Activated naive CD4-positive, alpha-beta T cell treated with anti-CD3 and anti-CD28 coated beads, Interleukin-2, amount 50 U/mL, for 72 hours (primary cell): ENCODE results near the gene EML2. TPM values are rescaled to one million over a fixed set of nuclear protein-coding genes. Genes with fewer than 3 reads are reported as not detected.
A peak's percentile ranks its signal among the peaks of the same experiment; 100 is the strongest.

ENCODE experiments used
- ATAC-seq, 2 donors: fragments of 150-1000 bp; cut with Tn5 transposase; 2 replicates each; pipeline ENCODE4 v1.10.0; 2021; ENCODE audit warnings: mild to moderate bottlenecking in 2 of 2, moderate library complexity in 2 of 2
- DNase-seq, 2 donors: peaks; one replicate each; pipeline ENCODE4 v3.0.0; 2021 to 2022; ENCODE audit warnings: low spot score in 2 of 2
- H3K27ac Mint-ChIP-seq, 2 donors: one replicate each; pipeline ENCODE4 v1.8.0; 2022; ENCODE audit warnings: mild to moderate bottlenecking in 2 of 2, mixed read lengths in 2 of 2
- H3K36me3 Mint-ChIP-seq, 2 donors: one replicate each; pipeline ENCODE4 v1.8.0; 2022; ENCODE audit warnings: mixed read lengths in 2 of 2
- H3K9me3 Mint-ChIP-seq, 2 donors: one replicate each; pipeline ENCODE4 v1.8.0; 2022; ENCODE audit warnings: mixed read lengths in 2 of 2
- total RNA-seq, 2 donors: library from RNA; stranded (reverse); gene quantifications; one replicate each; pipeline ENCODE4 v1.2.3, GENCODE V29; 2022

EML2 gene
- total RNA-seq, 2 donors from 2014 or later: 142 to 161 TPM

- Mint-ChIP-seq H3K27ac (no peak overlapping the region), H3K36me3 (no peaks in the 10 kb centered on the region), H3K9me3 (no peaks in the 10 kb centered on the region)
- no peak for ATAC-seq
- no peak for DNase-seq
Measured at GRCh38 chr19:45660636-45661035, 21.4 kb upstream of the EML2 start.

GRCh38 chr19:45659096-45659729 lies 20.0 kb upstream of the EML2 start:
- no peaks in the 10 kb centered on the region for H3K9me3 Mint-ChIP-seq
- peak overlapping the region; percentile 0 to 13 for H3K27ac Mint-ChIP-seq
- H3K36me3 Mint-ChIP-seq: no peaks in the 10 kb centered on the region
- no peak for ATAC-seq
- DNase-seq: no peak

GRCh38 chr19:45657520-45658167 lies 18.4 kb upstream of the EML2 start:
- Mint-ChIP-seq H3K27ac (no peak overlapping the region), H3K36me3 (no peaks in the 10 kb centered on the region), H3K9me3 (no peaks in the 10 kb centered on the region)
- no peak for DNase-seq
- ATAC-seq: no peak

GRCh38 chr19:45655073-45655472 lies 15.9 kb upstream of the EML2 start:
- no peaks in the 10 kb centered on the region for H3K36me3 Mint-ChIP-seq
- no peak overlapping the region for H3K27ac Mint-ChIP-seq
- H3K9me3 Mint-ChIP-seq: no peaks in the 10 kb centered on the region
- ATAC-seq: no peak
- DNase-seq: no peak

- Mint-ChIP-seq H3K9me3 (no peaks in the 10 kb centered on the region), H3K36me3 (no peaks in the 10 kb centered on the region), H3K27ac (no peak overlapping the region)
- DNase-seq (no peak), ATAC-seq (no peak)
Measured at GRCh38 chr19:45653634-45654033, 14.4 kb upstream of the EML2 start.

GRCh38 chr19:45650722-45651121 lies 11.5 kb upstream of the EML2 start:
- ATAC-seq (no peak), DNase-seq (no peak)
- Mint-ChIP-seq H3K36me3 (no peaks in the 10 kb centered on the region), H3K9me3 (no peaks in the 10 kb centered on the region), H3K27ac (no peak overlapping the region)

- Mint-ChIP-seq H3K36me3 (peaks cover 4 to 5% of the 10 kb centered on the region in 2 donors), H3K9me3 (peaks cover 0 to under 1% of the 10 kb centered on the region in 2 donors), H3K27ac (peak overlapping the region; percentile 82 to 83)
- DNase-seq (no peak), ATAC-seq (no peak)
Measured at GRCh38 chr19:45646345-45646698, 7.1 kb upstream of the EML2 start.

GRCh38 chr19:45645631-45646344 lies 6.6 kb upstream of the EML2 start:
- DNase-seq (peak; percentile 83 to 85), ATAC-seq (peak; percentile 32 to 51)
- Mint-ChIP-seq H3K27ac (peak overlapping the region; percentile 82 to 83), H3K36me3 (peaks cover 10% of the 10 kb centered on the region in 2 donors), H3K9me3 (peaks cover 0 to 6% of the 10 kb centered on the region in 2 donors)

GRCh38 chr19:45645068-45645630 lies 6.0 kb upstream of the EML2 start:
- DNase-seq: no peak
- peaks cover 0 to 7% of the 10 kb centered on the region in 2 donors for H3K9me3 Mint-ChIP-seq
- peaks cover 13 to 14% of the 10 kb centered on the region in 2 donors for H3K36me3 Mint-ChIP-seq
- H3K27ac Mint-ChIP-seq: peak overlapping the region in 1 of 2 donors; percentile 83
- ATAC-seq: no peak

GRCh38 chr19:45643927-45644771 lies 5.0 kb upstream of the EML2 start:
- H3K36me3 Mint-ChIP-seq: peaks cover 13 to 14% of the 10 kb centered on the region in 2 donors
- DNase-seq (no peak), ATAC-seq (no peak)
- H3K9me3 Mint-ChIP-seq: peaks cover 0 to 7% of the 10 kb centered on the region in 2 donors
- H3K27ac Mint-ChIP-seq: peak overlapping the region; percentile 65 to 97

GRCh38 chr19:45643024-45643926 lies 4.1 kb upstream of the EML2 start:
- Mint-ChIP-seq H3K36me3 (peaks cover 22 to 23% of the 10 kb centered on the region in 2 donors), H3K27ac (peak overlapping the region; percentile 95 to 97), H3K9me3 (peaks cover 0 to 7% of the 10 kb centered on the region in 2 donors)
- ATAC-seq (peak; percentile 56 to 70), DNase-seq (peak; percentile 94 to 99)

GRCh38 chr19:45641274-45642105 lies 2.3 kb upstream of the EML2 start:
- peak overlapping the region; percentile 96 to 97 for H3K27ac Mint-ChIP-seq
- peak; percentile 20 to 55 for ATAC-seq
- peaks cover 23 to 25% of the 10 kb centered on the region in 2 donors for H3K36me3 Mint-ChIP-seq
- peaks cover 0 to 7% of the 10 kb centered on the region in 2 donors for H3K9me3 Mint-ChIP-seq
- peak; percentile 79 to 93 for DNase-seq

GRCh38 chr19:45640849-45641273 lies 1.7 kb upstream of the EML2 start:
- DNase-seq (peak in 1 of 2 donors; percentile 69), ATAC-seq (no peak)
- Mint-ChIP-seq H3K27ac (peak overlapping the region; percentile 96 to 97), H3K9me3 (peaks cover 0 to 7% of the 10 kb centered on the region in 2 donors), H3K36me3 (peaks cover 23 to 25% of the 10 kb centered on the region in 2 donors)

- DNase-seq (no peak), ATAC-seq (no peak)
- Mint-ChIP-seq H3K9me3 (peaks cover 0 to 7% of the 10 kb centered on the region in 2 donors), H3K36me3 (peaks cover 23 to 25% of the 10 kb centered on the region in 2 donors), H3K27ac (no peak overlapping the region)
Measured at GRCh38 chr19:45637890-45638667, 1.1 kb downstream of the EML2 start.
